Measurements from ENCODE around the gene PCCA. TPM values are rescaled to one million over a fixed set of nuclear protein-coding genes. Genes with fewer than 3 reads are reported as not detected.

PCCA gene
- polyA plus RNA-seq, 1 of the 3 experiments (the other 2 are of a cell fraction), result 7.3 TPM

- peaks cover 6% of the 10 kb centered on the region for H3F3A ChIP-seq (replicated peaks; ENCODE audit: insufficient read depth)
- no peak overlapping the region for H3K9ac ChIP-seq
- ChIA-PET POLR2A (no interaction called here), CTCF (no interaction called here)
- no peak overlapping the region for H3K27ac ChIP-seq (ENCODE audit: low read depth in 2 of 2, low read length in 1 of 2)
- TF ChIP-seq MXI1 (IDR thresholded peaks at IDR 0.05; ENCODE audit: low read depth, low read length) (no peak), FOXJ3 (CRISPR knock-in tag; IDR thresholded peaks at IDR 0.05) (no peak)
- TF ChIP-seq, protein P1, sequence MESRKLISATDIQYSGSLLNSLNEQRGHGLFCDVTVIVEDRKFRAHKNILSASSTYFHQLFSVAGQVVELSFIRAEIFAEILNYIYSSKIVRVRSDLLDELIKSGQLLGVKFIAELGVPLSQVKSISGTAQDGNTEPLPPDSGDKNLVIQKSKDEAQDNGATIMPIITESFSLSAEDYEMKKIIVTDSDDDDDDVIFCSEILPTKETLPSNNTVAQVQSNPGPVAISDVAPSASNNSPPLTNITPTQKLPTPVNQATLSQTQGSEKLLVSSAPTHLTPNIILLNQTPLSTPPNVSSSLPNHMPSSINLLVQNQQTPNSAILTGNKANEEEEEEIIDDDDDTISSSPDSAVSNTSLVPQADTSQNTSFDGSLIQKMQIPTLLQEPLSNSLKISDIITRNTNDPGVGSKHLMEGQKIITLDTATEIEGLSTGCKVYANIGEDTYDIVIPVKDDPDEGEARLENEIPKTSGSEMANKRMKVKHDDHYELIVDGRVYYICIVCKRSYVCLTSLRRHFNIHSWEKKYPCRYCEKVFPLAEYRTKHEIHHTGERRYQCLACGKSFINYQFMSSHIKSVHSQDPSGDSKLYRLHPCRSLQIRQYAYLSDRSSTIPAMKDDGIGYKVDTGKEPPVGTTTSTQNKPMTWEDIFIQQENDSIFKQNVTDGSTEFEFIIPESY (IDR thresholded peaks at IDR 0.05; ENCODE audit: borderline replicate concordance, low read depth), result no peak
- H3K9me3 ChIP-seq, result no peaks in the 10 kb centered on the region
- no peak overlapping the region for H3K4me2 ChIP-seq
- H3K4me3 ChIP-seq (ENCODE audit: low read depth in 2 of 2, low read length in 1 of 2), result no peak overlapping the region
- H3K9me2 ChIP-seq, result no peaks in the 10 kb centered on the region
- no peak for DNase-seq
- no peaks in the 10 kb centered on the region for H3K27me3 ChIP-seq (ENCODE audit: insufficient read depth)
- peaks cover 0 to 3% of the 10 kb centered on the region in 2 experiments; a peak in 2 of 4 replicates for H3K4me1 ChIP-seq (ENCODE audit: control insufficient read depth in 1 of 2, insufficient read depth in 2 of 2, low read depth in 1 of 2, low read length in 1 of 2)
- 0 out of 2 replicates have a peak, but pooled peaks cover 4% of the 10 kb centered on the region for H3K79me2 ChIP-seq (ENCODE audit: insufficient read depth)
- no peak overlapping the region for H2AFZ ChIP-seq (ENCODE audit: low read depth)
- 100% methylated on average over 1 of the region's 1 CpG for WGBS (ENCODE audit: low lambda C conversion rate)
- peaks cover 3 to 8% of the 10 kb centered on the region in 2 experiments for H3K36me3 ChIP-seq (replicated peaks in 1 of 2; ENCODE audit: control insufficient read depth in 1 of 2, insufficient read depth in 2 of 2, low read length in 1 of 2)
- H4K20me1 ChIP-seq (ENCODE audit: insufficient read depth), result no peaks in the 10 kb centered on the region
These were observed 108.2 kb downstream of the PCCA start for GRCh38 chr13:100197116-100197515.

GRCh38 chr13:100197591-100198365 is 108.9 kb downstream of the PCCA start:
- 85% methylated on average over 5 of the region's 5 CpGs for WGBS (ENCODE audit: low lambda C conversion rate)
- Histone ChIP-seq H3K9me3 (peaks cover 4% of the 10 kb centered on the region; the same call in 1 of the 2 replicates), H3F3A (replicated peaks; ENCODE audit: insufficient read depth) (peaks cover 6% of the 10 kb centered on the region), H3K27me3 (ENCODE audit: insufficient read depth) (no peaks in the 10 kb centered on the region), H3K9me2 (no peaks in the 10 kb centered on the region), H3K4me2 (no peak overlapping the region), H4K20me1 (ENCODE audit: insufficient read depth) (no peaks in the 10 kb centered on the region), H3K79me2 (ENCODE audit: insufficient read depth) (0 out of 2 replicates have a peak, but pooled peaks cover 1% of the 10 kb centered on the region), H3K9ac (no peak overlapping the region), H3K4me1 (ENCODE audit: control insufficient read depth in 1 of 2, insufficient read depth in 2 of 2, low read depth in 1 of 2, low read length in 1 of 2) (peaks cover 0 to 3% of the 10 kb centered on the region in 2 experiments; a peak in 2 of 4 replicates), H3K4me3 (ENCODE audit: low read depth in 2 of 2, low read length in 1 of 2) (no peak overlapping the region), H3K36me3 (replicated peaks in 1 of 2; ENCODE audit: control insufficient read depth in 1 of 2, insufficient read depth in 2 of 2, low read length in 1 of 2) (peaks cover 3 to 15% of the 10 kb centered on the region in 2 experiments), H3K27ac (ENCODE audit: low read depth in 2 of 2, low read length in 1 of 2) (no peak overlapping the region), H2AFZ (ENCODE audit: low read depth) (no peak overlapping the region)
- POLR2A ChIA-PET, result no interaction called here
- no peak for DNase-seq
- CTCF ChIA-PET, result interaction anchor here (0.9 kb wide), 1 partner anchor 761 kb away, joined by 3 read pairs; no protein-coding TSS in a partner anchor
- TF ChIP-seq, protein P2, sequence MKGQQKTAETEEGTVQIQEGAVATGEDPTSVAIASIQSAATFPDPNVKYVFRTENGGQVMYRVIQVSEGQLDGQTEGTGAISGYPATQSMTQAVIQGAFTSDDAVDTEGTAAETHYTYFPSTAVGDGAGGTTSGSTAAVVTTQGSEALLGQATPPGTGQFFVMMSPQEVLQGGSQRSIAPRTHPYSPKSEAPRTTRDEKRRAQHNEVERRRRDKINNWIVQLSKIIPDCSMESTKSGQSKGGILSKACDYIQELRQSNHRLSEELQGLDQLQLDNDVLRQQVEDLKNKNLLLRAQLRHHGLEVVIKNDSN (IDR thresholded peaks at IDR 0.05; ENCODE audit: borderline replicate concordance, low read depth), result no peak
- TF ChIP-seq TAF1 (IDR thresholded peaks at IDR 0.05; ENCODE audit: borderline replicate concordance, low read depth, low read length) (no peak), GATA2 (CRISPR knock-in tag; IDR thresholded peaks at IDR 0.05) (no peak), IRF3 (IDR thresholded peaks at IDR 0.05; ENCODE audit: low read depth, low read length) (no peak), TCF12 (IDR thresholded peaks at IDR 0.05) (no peak), ELF1 (IDR thresholded peaks at IDR 0.05) (no peak), FOXM1 (IDR thresholded peaks at IDR 0.05; ENCODE audit: low read depth) (no peak), EZH2phosphoT487 (IDR thresholded peaks at IDR 0.05; ENCODE audit: borderline replicate concordance, low read depth) (no peak), POLR2AphosphoS5 (IDR thresholded peaks at IDR 0.05; ENCODE audit: low read depth, low read length) (no peak)
- TF ChIP-seq, protein P1 (IDR thresholded peaks at IDR 0.05; ENCODE audit: borderline replicate concordance, low read depth), result no peak
- TF ChIP-seq, protein P3, sequence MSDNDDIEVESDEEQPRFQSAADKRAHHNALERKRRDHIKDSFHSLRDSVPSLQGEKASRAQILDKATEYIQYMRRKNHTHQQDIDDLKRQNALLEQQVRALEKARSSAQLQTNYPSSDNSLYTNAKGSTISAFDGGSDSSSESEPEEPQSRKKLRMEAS (IDR thresholded peaks at IDR 0.05; ENCODE audit: low read depth), result no peak
- TF ChIP-seq, protein P4, sequence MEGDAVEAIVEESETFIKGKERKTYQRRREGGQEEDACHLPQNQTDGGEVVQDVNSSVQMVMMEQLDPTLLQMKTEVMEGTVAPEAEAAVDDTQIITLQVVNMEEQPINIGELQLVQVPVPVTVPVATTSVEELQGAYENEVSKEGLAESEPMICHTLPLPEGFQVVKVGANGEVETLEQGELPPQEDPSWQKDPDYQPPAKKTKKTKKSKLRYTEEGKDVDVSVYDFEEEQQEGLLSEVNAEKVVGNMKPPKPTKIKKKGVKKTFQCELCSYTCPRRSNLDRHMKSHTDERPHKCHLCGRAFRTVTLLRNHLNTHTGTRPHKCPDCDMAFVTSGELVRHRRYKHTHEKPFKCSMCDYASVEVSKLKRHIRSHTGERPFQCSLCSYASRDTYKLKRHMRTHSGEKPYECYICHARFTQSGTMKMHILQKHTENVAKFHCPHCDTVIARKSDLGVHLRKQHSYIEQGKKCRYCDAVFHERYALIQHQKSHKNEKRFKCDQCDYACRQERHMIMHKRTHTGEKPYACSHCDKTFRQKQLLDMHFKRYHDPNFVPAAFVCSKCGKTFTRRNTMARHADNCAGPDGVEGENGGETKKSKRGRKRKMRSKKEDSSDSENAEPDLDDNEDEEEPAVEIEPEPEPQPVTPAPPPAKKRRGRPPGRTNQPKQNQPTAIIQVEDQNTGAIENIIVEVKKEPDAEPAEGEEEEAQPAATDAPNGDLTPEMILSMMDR (IDR thresholded peaks at IDR 0.05), result no peak
